Stomach (tissue), 9 donors: Measurements from ENCODE around the gene ZNF845. TPM values are rescaled to one million over a fixed set of nuclear protein-coding genes. Genes with fewer than 3 reads are reported as not detected.
"Not testable (repeated sequence)": the region's sequence is repeated elsewhere in the genome, so short reads cannot be mapped to it uniquely, and the experiment has no call there.

Experiments
- DNase-seq, 2 donors: peaks; one replicate each; pipeline versions ENCODE4 v3.0.0 to v3.0.0-alpha.2; 2013 to 2019
- H3K27ac ChIP-seq, 5 donors: fragments of 200-600 bp in 4 of 5; sonication (generic) in 4 of 5; one replicate each; pipeline ENCODE4 v1.5.1; 2013 to 2019; ENCODE audit warnings: mild to moderate bottlenecking in 1 of 5, moderate library complexity in 1 of 5
- H3K27me3 ChIP-seq, 3 donors: fragments of 200-600 bp; sonication (generic); one replicate each; pipeline ENCODE4 v1.5.1; 2017 to 2019; ENCODE audit warnings: mixed run types in 1 of 3
- H3K36me3 ChIP-seq, 4 donors: fragments of 200-600 bp; sonication (generic); 1 replicate in 3 of 4; 2 replicates in 1 of 4; pipeline ENCODE4 v1.5.1; 2016 to 2019
- H3K4me1 ChIP-seq, 4 donors: fragments of 200-600 bp; sonication (generic); one replicate each; pipeline ENCODE4 v1.5.1; 2016 to 2019
- H3K4me3 ChIP-seq, 4 donors: fragments of 200-600 bp; sonication (generic) in 3 of 4; one replicate each; pipeline ENCODE4 v1.5.1; 2016 to 2019; ENCODE audit warnings: mild to moderate bottlenecking in 1 of 4
- H3K9me3 ChIP-seq, 4 donors: fragments of 200-600 bp; sonication (generic); one replicate each; pipeline ENCODE4 v1.5.1; 2016 to 2019
- EP300 ChIP-seq: sonication (generic); formaldehyde crosslinking; IDR thresholded peaks from one replicate; pipeline ENCODE4 v1.6.1; 2017; ENCODE audit warnings: antibody characterized with exemption
- POLR2A ChIP-seq, 4 donors: fragments of 450-650 bp; IDR thresholded peaks; one replicate each; pipeline ENCODE4 v1.6.1; 2016; ENCODE audit warnings: antibody characterized with exemption in 4 of 4, control low read depth in 2 of 4, mild to moderate bottlenecking in 1 of 4, moderate library complexity in 1 of 4
- POLR2AphosphoS5 ChIP-seq, 3 donors: sonication (generic); formaldehyde crosslinking; IDR thresholded peaks; one replicate each; pipeline ENCODE4 v1.6.1; 2016; ENCODE audit warnings: antibody characterized with exemption in 3 of 3
- WGBS, 5 donors: extraction: QIAGEN DNeasy Blood & Tissue Kit in 3 of 5; methylation state at CpG; one replicate each; pipeline versions ENCODE4 v1.1.5 to v1.1.7; 2013 to 2018; 5-methylcytosine and 5-hydroxymethylcytosine counted together
- intact Hi-C: fragments of 100-400 bp; cut with DNase I; formaldehyde crosslinking; loops from one replicate; pipeline ENCODE4 v1.15.1; 2023; ENCODE audit warnings: low total_unique reads
- polyA plus RNA-seq, 3 donors: library from polyadenylated mRNA; stranded (reverse); fragments of 200-250 nt; gene quantifications; one replicate each; pipeline ENCODE4 v1.2.3, GENCODE V29; 2013
- total RNA-seq, 5 donors: library from RNA; depleted of rRNA; stranded (reverse); fragments of >200 nt; gene quantifications; one replicate each; pipeline versions ENCODE4 v1.1.0 to v1.2.3, GENCODE V29; 2014 to 2016
- TF ChIP-seq, protein P1 (sequence below), 7 experiments: fragments of 450-650 bp in 4 of 7; fragments of 200-600 bp in 3 of 7; sonication (generic) in 3 of 7; IDR thresholded peaks; one replicate each; pipeline ENCODE4 v1.5.1; 2016 to 2019; ENCODE audit warnings: antibody characterized with exemption in 7 of 7, control low read depth in 2 of 7, mild to moderate bottlenecking in 1 of 7
- donor health status: healthy with polysubstance abuse.
- donor health status: Bipolar disorder and iron deficiency.
- donor health status: healthy.

The ZNF845 gene
- total and polyA plus RNA-seq, 8 donors, result 1.2 to 28.6 (median 3.8) TPM

DNA sequence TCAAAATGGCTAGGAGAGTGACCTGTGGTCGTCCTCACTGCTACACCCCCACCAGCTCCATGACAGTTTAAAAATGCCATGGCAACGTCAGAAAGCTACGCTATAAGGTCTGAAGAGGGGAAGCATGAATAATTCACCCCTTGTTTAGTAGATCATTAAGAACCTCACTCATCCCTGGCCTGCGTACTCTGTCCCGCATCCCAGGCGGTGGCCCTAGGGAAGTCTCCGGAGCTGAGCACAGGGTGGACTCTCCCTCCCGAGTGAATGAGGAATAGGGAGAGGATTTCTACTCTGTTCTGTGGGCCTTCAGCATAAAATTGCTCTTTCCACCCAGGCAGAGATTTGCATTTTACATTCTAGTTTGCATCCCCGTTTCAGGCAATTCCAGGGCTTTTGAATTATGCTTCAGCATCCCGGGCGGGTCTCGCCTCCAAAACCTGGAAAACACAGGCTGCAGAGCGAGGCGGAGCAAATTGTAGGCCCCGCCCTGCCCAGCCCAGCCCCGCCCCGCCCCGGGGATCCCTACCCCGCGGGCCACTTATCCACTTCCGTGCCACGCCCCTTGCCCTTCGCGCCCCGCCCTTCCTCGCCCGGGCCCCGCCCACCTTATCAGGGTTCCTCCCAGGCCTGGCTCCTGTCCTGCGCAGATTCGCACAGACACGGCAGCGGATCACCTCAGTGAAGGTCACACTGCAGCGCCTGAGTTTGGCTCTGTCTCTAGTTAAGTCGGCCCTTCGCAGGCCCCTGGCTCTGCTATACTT is 24.5 kb downstream of the ZNF845 start:
- Histone ChIP-seq H3K4me3 (no peak overlapping the region), H3K27me3 (no peaks in the 10 kb centered on the region), H3K27ac (no peak overlapping the region), H3K36me3 (peaks cover 0 to 20% (median 10%) of the 10 kb centered on the region in 4 donors), H3K4me1 (no peaks in the 10 kb centered on the region), H3K9me3 (peaks cover 38 to 70% (median 62%) of the 10 kb centered on the region in 4 donors)
- 55 to 65% (median 59%) methylated on average over 33 to 35 of the region's 35 CpGs for WGBS, 5 donors
- intact Hi-C loops, result no loop called here
- DNase-seq, result no peak
- TF ChIP-seq, protein P1, sequence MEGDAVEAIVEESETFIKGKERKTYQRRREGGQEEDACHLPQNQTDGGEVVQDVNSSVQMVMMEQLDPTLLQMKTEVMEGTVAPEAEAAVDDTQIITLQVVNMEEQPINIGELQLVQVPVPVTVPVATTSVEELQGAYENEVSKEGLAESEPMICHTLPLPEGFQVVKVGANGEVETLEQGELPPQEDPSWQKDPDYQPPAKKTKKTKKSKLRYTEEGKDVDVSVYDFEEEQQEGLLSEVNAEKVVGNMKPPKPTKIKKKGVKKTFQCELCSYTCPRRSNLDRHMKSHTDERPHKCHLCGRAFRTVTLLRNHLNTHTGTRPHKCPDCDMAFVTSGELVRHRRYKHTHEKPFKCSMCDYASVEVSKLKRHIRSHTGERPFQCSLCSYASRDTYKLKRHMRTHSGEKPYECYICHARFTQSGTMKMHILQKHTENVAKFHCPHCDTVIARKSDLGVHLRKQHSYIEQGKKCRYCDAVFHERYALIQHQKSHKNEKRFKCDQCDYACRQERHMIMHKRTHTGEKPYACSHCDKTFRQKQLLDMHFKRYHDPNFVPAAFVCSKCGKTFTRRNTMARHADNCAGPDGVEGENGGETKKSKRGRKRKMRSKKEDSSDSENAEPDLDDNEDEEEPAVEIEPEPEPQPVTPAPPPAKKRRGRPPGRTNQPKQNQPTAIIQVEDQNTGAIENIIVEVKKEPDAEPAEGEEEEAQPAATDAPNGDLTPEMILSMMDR (IDR thresholded peaks at IDR 0.05), result no peak
- TF ChIP-seq POLR2A (IDR thresholded peaks at IDR 0.05), result no peak
- TF ChIP-seq EP300, result no peak
- TF ChIP-seq POLR2AphosphoS5 (IDR thresholded peaks at IDR 0.05), result no peak

DNA sequence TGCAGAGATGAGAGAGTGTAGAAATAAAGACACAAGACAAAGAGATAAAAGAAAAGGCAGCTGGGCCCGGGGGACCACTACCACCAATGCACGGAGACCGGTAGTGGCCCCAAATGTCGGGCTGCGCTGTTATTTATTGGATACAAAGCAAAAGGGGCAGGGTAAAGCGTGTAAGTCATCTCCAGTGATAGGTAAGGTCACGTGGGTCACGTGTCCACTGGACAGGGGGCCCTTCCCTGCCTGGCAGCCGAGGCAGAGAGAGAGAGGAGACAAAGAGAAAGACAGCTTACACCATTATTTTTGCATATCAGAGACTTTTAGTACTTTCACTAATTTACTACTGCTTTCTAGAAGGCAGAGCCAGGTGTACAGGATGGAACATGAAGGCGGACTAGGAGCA is 26.5 kb downstream of the ZNF845 start:
- H3K4me3 ChIP-seq, H3K27ac ChIP-seq, H3K27me3 ChIP-seq, DNase-seq, H3K36me3 ChIP-seq: not testable (repeated sequence)
- intact Hi-C loops, result loop anchor here (10.0 kb wide), 1 partner anchor 165 kb away; the partner anchor contains the start of gene ZNF665
- Histone ChIP-seq H3K9me3 (peaks cover 25 to 50% (median 41%) of the 10 kb centered on the region in 4 donors), H3K4me1 (peaks cover 0 to 11% (median 5%) of the 10 kb centered on the region in 4 donors)
- WGBS, 5 donors, result 79 to 95% (median 90%) methylated on average over 6 to 10 of the region's 10 CpGs

DNA sequence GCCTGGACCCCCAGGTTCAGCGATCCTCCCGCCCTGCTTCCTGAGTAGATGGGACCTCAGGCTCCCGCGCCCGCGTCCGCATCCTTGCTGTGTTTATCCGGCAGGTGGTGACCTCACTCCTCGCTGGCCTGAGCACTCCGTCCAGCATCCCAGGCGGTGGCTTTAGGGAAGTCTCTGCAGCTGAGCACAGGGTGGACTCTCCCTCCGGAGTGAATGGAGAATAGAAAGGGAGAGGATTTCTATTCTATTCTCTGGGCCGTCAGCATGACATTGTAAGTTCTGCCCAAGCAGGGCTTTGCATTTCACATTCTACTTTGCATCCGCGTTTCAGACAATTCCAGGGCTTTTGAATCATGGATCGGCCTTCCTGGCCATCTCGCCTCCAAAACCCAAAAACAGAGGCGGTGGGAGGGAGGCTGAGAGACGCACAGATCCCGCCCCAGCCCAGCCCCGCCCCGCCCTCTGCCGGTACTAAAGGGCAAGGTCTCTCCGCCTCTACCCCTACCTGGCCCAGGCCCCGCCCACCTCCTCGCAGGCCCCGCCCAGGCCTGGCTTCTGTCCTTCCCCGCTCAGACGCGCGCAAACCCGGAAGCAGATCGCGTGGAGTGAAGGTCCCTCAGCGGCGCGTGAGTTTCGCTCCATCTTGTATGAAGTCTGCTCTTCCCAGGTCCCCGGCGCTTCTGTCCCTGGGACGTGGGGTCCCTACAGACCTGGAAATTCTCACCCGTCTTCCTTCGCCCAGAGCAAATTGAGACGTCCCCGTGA is 31.8 kb downstream of the ZNF845 start, which contains the start of gene ZNF525:
TSS of gene ZNF525 (plus strand) at position 572 of the 765 bp plus-strand sequence. CDS start 6,577 bp downstream, outside the sequence.
- Histone ChIP-seq H3K9me3 (peaks cover 0 to 3% (median 0%) of the 10 kb centered on the region in 4 donors), H3K36me3 (no peaks in the 10 kb centered on the region), H3K27ac (peak within 1 kb of the TSS; percentile 76 to 85 (median 82)), H3K4me3 (peak within 1 kb of the TSS; percentile 66 to 87 (median 70)), H3K4me1 (peaks cover 0 to 18% (median 15%) of the 10 kb centered on the region in 4 donors), H3K27me3 (no peaks in the 10 kb centered on the region)
- peak; percentile 97 for DNase-seq
- TF ChIP-seq, protein P1 (IDR thresholded peaks at IDR 0.05), result peak in 4 of 7 experiments; percentile 13 to 54 (median 26)
- peak; percentile 39 to 93 (median 80) for TF ChIP-seq POLR2AphosphoS5 (IDR thresholded peaks at IDR 0.05)
- peak in 1 of 4 donors; percentile 47 for TF ChIP-seq POLR2A (IDR thresholded peaks at IDR 0.05)
- no peak for TF ChIP-seq EP300
- 1 to 2% (median 1%) methylated on average over 27 to 45 of the region's 45 CpGs for WGBS, 5 donors
- intact Hi-C loops, result loop anchor here (10.0 kb wide), 1 partner anchor 171 kb away; the partner anchor contains the start of gene ZNF665

DNA sequence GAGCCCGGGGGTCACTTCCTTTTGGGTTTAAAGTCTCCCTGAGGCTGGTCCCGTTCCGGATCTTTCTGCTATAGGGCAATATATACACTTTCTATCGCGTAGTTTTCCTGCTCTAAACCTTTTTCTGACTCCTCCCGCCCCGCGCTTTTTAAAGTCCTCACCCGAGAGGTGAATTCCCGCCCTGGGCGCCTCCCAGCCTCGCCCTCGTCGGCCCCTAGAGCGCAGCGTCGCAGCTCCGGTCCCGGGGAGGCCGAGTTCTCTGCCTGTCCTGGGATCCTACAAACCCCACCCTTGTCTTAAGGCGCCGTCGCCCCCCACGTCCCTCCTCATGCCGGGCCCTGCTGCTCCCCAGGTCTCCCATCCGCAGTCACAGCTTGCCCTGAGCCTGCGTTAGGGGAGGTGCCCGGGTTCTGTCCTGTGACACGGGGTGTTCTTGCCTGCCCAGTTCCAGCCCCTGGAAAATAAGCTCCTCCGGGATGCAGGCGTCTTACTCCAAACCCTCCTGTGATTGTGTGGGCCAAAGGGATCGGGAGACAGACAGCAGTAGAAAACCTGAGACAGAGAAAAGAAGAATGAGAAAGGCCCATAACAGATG is 32.4 kb downstream of the ZNF845 start:
- Histone ChIP-seq H3K36me3 (no peaks in the 10 kb centered on the region), H3K4me1 (peaks cover 0 to 18% (median 15%) of the 10 kb centered on the region in 4 donors), H3K27me3 (no peaks in the 10 kb centered on the region), H3K4me3 (peak overlapping the region; percentile 66 to 87 (median 70)), H3K27ac (peak overlapping the region; percentile 76 to 85 (median 82)), H3K9me3 (peaks cover 0 to 5% (median 0%) of the 10 kb centered on the region in 4 donors)
- no peak for TF ChIP-seq POLR2A (IDR thresholded peaks at IDR 0.05)
- TF ChIP-seq, protein P1 (IDR thresholded peaks at IDR 0.05), result no peak
- TF ChIP-seq EP300, result no peak
- no peak for TF ChIP-seq POLR2AphosphoS5 (IDR thresholded peaks at IDR 0.05)
- 0 to 1% (median 1%) methylated on average over 23 to 32 of the region's 32 CpGs for WGBS, 5 donors
- intact Hi-C loops, result loop anchor here (10.0 kb wide), 1 partner anchor 171 kb away; the partner anchor contains the start of gene ZNF665
- no peak for DNase-seq
